IMR-90 (cell line): ENCODE data around the gene CAMK2N1. TPM values are rescaled to one million over a fixed set of nuclear protein-coding genes. Genes with fewer than 3 reads are reported as not detected.

Source experiments
- ATAC-seq: fragments of 200-7000 bp; cut with Tn5 transposase; 2 replicates; pipeline ENCODE4 v1.9.1; 2020; ENCODE audit warnings: low read depth, mild to moderate bottlenecking, moderate library complexity
- BruUV-seq: library from RNA; stranded (reverse); fragments of 400-500 nt; replicated peaks from 2 replicates; lab custom pipeline; 2021; lab: Mats Ljungman, UMichigan
- CTCF ChIA-PET: fragments of 300-600 bp; formaldehyde crosslinking; extraction: SDS; loops from one replicate; lab custom pipeline; 2021; ENCODE audit warnings: antibody characterized with exemption; lab: Yijun Ruan, JAX
- POLR2A ChIA-PET: fragments of 300-600 bp; sonication (Branson Sonifier 250); formaldehyde crosslinking; loops from one replicate; lab custom pipeline; 2022; ENCODE audit warnings: antibody characterized with exemption; ENCODE audit not compliant: unreplicated experiment; lab: Charles Lee
- DNase-seq: peaks from one replicate; pipeline ENCODE4 v3.0.0; 2013
- H2AFZ ChIP-seq: replicated peaks from 2 replicates; pipeline ENCODE3; 2013; ENCODE audit warnings: low read length, mild to moderate bottlenecking; ENCODE audit not compliant: poor library complexity
- H2AK5ac ChIP-seq: 2 replicates; pipeline ENCODE4 v1.6.1; 2013; ENCODE audit warnings: low read depth, low read length, inconsistent platforms
- H2AK9ac ChIP-seq: replicated peaks from 2 replicates; pipeline ENCODE3; 2013; ENCODE audit warnings: mild to moderate bottlenecking, low read depth, low read length, moderate library complexity; ENCODE audit not compliant: poor library complexity
- H2BK120ac ChIP-seq: 2 replicates; pipeline ENCODE4 v1.6.1; 2013; ENCODE audit warnings: low read depth, low read length, inconsistent platforms
- H2BK15ac ChIP-seq: 3 replicates; pipeline ENCODE4 v1.6.1; 2013; ENCODE audit warnings: low read depth, low read length, inconsistent platforms
- H2BK20ac ChIP-seq: 2 replicates; pipeline ENCODE4 v1.6.1; 2013; ENCODE audit warnings: low read depth, mild to moderate bottlenecking, inconsistent platforms, low read length, moderate library complexity
- H2BK5ac ChIP-seq: 2 replicates; pipeline ENCODE4 v1.6.1; 2013; ENCODE audit warnings: mild to moderate bottlenecking, low read depth, low read length, inconsistent platforms; ENCODE audit not compliant: poor library complexity, severe bottlenecking
- H3K14ac ChIP-seq: replicated peaks from 2 replicates; pipeline ENCODE4 v1.6.1; 2013; ENCODE audit warnings: low read depth, low read length, inconsistent platforms
- H3K18ac ChIP-seq: 2 replicates; pipeline ENCODE4 v1.6.1; 2013; ENCODE audit warnings: low read depth, low read length, control low read depth
- H3K23ac ChIP-seq: 2 replicates; pipeline ENCODE4 v1.6.1; 2013; ENCODE audit warnings: low read depth, low read length, inconsistent platforms
- H3K27ac ChIP-seq: 2 replicates; pipeline ENCODE4 v1.5.1; 2013; ENCODE audit warnings: mild to moderate bottlenecking, control low read depth, low read length; ENCODE audit not compliant: insufficient read depth
- H3K27me3 ChIP-seq: 2 replicates; pipeline ENCODE4 v1.6.1; 2013; ENCODE audit warnings: low read length; ENCODE audit not compliant: control insufficient read depth, insufficient read depth
- H3K36me3 ChIP-seq: 2 replicates; pipeline ENCODE4 v1.6.1; 2013; ENCODE audit warnings: low read length, mixed read lengths; ENCODE audit not compliant: control insufficient read depth, insufficient read depth
- H3K4ac ChIP-seq: 2 replicates; pipeline ENCODE4 v1.6.1; 2013; ENCODE audit warnings: low read depth, low read length, inconsistent platforms
- H3K4me1 ChIP-seq: 2 replicates; pipeline ENCODE4 v1.6.1; 2013; ENCODE audit warnings: low read length, mixed read lengths; ENCODE audit not compliant: control insufficient read depth, insufficient read depth
- H3K4me2 ChIP-seq: 2 replicates; pipeline ENCODE4 v1.6.1; 2013; ENCODE audit warnings: low read depth, mild to moderate bottlenecking, control low read depth, low read length, moderate library complexity
- H3K4me3 ChIP-seq: 2 replicates; pipeline ENCODE4 v1.5.1; 2013; ENCODE audit warnings: low read depth, mild to moderate bottlenecking, control low read depth, low read length, moderate library complexity; ENCODE audit not compliant: insufficient read depth
- H3K56ac ChIP-seq: 2 replicates; pipeline ENCODE4 v1.6.1; 2013; ENCODE audit warnings: low read length, inconsistent platforms; ENCODE audit not compliant: insufficient read depth; ENCODE audit errors: extremely low read depth
- H3K79me1 ChIP-seq, 2 experiments: 2 replicates each; pipeline ENCODE4 v1.6.1; 2013; ENCODE audit warnings: low read length in 2 of 2, inconsistent platforms in 1 of 2, low read depth in 1 of 2
- H3K9ac ChIP-seq: 2 replicates; pipeline ENCODE4 v1.6.1; 2013; ENCODE audit warnings: low read depth, low read length, control low read depth
- H3K9me1 ChIP-seq: 2 replicates; pipeline ENCODE4 v1.6.1; 2013; ENCODE audit warnings: low read length, inconsistent platforms; ENCODE audit not compliant: insufficient read depth
- H3K9me3 ChIP-seq: 2 replicates; pipeline ENCODE4 v1.6.1; 2013; ENCODE audit warnings: low read length; ENCODE audit not compliant: control insufficient read depth, insufficient read depth
- H4K20me1 ChIP-seq: 2 replicates; pipeline ENCODE4 v1.6.1; 2013; ENCODE audit warnings: low read length, inconsistent platforms; ENCODE audit not compliant: insufficient read depth
- H4K5ac ChIP-seq: 2 replicates; pipeline ENCODE4 v1.6.1; 2013; ENCODE audit warnings: mild to moderate bottlenecking, low read depth, low read length, control low read depth
- H4K8ac ChIP-seq, 2 experiments: 2 replicates each; pipeline ENCODE4 v1.6.1; 2013; ENCODE audit warnings: low read depth in 2 of 2, low read length in 2 of 2, control low read depth in 1 of 2, inconsistent platforms in 1 of 2
- H4K91ac ChIP-seq: 2 replicates; pipeline ENCODE4 v1.6.1; 2013; ENCODE audit warnings: low read depth, low read length, inconsistent platforms; ENCODE audit not compliant: insufficient read depth
- BHLHE40 ChIP-seq: fragments of 150-350 bp; IDR thresholded peaks from 2 replicates; pipeline ENCODE4 v1.6.1; 2016; ENCODE audit warnings: mild to moderate bottlenecking, low read depth, low read length
- CEBPB ChIP-seq: IDR thresholded peaks from 2 replicates; pipeline ENCODE4 v1.6.1; 2012; ENCODE audit warnings: low read depth, low read length, improper control_type of control experiment
- CHD1 ChIP-seq: IDR thresholded peaks from 2 replicates; pipeline ENCODE4 v1.6.1; 2012; ENCODE audit warnings: low read depth, low read length, improper control_type of control experiment
- FOS ChIP-seq: fragments of 150-350 bp; IDR thresholded peaks from 2 replicates; pipeline ENCODE4 v1.6.1; 2016; ENCODE audit warnings: low read depth, low read length
- MAFK ChIP-seq: IDR thresholded peaks from 2 replicates; pipeline ENCODE4 v1.6.1; 2012; ENCODE audit warnings: low read depth, low read length, improper control_type of control experiment
- MAZ ChIP-seq: IDR thresholded peaks from 2 replicates; pipeline ENCODE4 v1.6.1; 2012; ENCODE audit warnings: low read depth, mild to moderate bottlenecking, low read length, improper control_type of control experiment, moderate library complexity, borderline replicate concordance
- NFE2L2 ChIP-seq: fragments of 150-350 bp; IDR thresholded peaks from 2 replicates; pipeline ENCODE4 v1.6.1; 2016; ENCODE audit warnings: low read depth, mild to moderate bottlenecking, low read length
- POLR2A ChIP-seq: IDR thresholded peaks from 2 replicates; pipeline ENCODE4 v1.6.1; 2012; ENCODE audit warnings: mild to moderate bottlenecking, low read depth, low read length
- RAD21 ChIP-seq: IDR thresholded peaks from 2 replicates; pipeline ENCODE4 v1.6.1; 2012; ENCODE audit warnings: low read length, improper control_type of control experiment
- RCOR1 ChIP-seq: IDR thresholded peaks from 2 replicates; pipeline ENCODE4 v1.6.1; 2012; ENCODE audit warnings: mild to moderate bottlenecking, low read length, improper control_type of control experiment; ENCODE audit not compliant: insufficient replicate concordance
- RFX5 ChIP-seq: IDR thresholded peaks from 2 replicates; pipeline ENCODE4 v1.8.0; 2012; ENCODE audit warnings: low read depth, mild to moderate bottlenecking, low read length, moderate library complexity
- SMC3 ChIP-seq: fragments of 150-350 bp; IDR thresholded peaks from 2 replicates; pipeline ENCODE4 v1.6.1; 2016; ENCODE audit warnings: low read depth, mild to moderate bottlenecking, antibody characterized with exemption, low read length, moderate library complexity
- WGBS, 2 experiments: methylation state at CpG; one replicate each; pipeline versions ENCODE4 v1.1.5 to v1.1.7; 2013; ENCODE audit warnings: missing lambda C conversion rate in 2 of 2; ENCODE audit not compliant: insufficient read length in 1 of 2; ENCODE audit errors: extremely low coverage in 2 of 2; 5-methylcytosine and 5-hydroxymethylcytosine counted together
- dilution Hi-C: fragments of 300-500 bp; cut with HindIII; formaldehyde crosslinking; loops from one replicate; pipeline ENCODE4 v1.14.3; 2018; ENCODE audit warnings: low sequenced_read_pairs; ENCODE audit not compliant: unreplicated experiment
- in situ Hi-C: fragments of 300-500 bp; cut with MboI; formaldehyde crosslinking; loops from 3 replicates; pipeline ENCODE4 v1.14.3; 2019; ENCODE audit warnings: low sequenced_read_pairs, inconsistent platforms, mixed read lengths
- intact Hi-C: fragments of 100-400 bp; cut with micrococcal nuclease; formaldehyde crosslinking; loops from 2 replicates; pipeline ENCODE4 v1.10.0; 2022
- polyA plus RNA-seq, 3 experiments: library from polyadenylated mRNA; depleted of rRNA; stranded (reverse); fragments of >200 nt; gene quantifications; 2 replicates each; pipeline ENCODE4 v1.2.3, GENCODE V29; 2012; ENCODE audit warnings: low replicate concordance in 1 of 3
- total RNA-seq: library from RNA; depleted of rRNA; stranded (reverse); fragments of >200 nt; gene quantifications from 2 replicates; pipeline ENCODE4 v1.2.3, GENCODE V29; 2012
- TF ChIP-seq, protein P1 (sequence below): fragments of 150-350 bp; IDR thresholded peaks from 2 replicates; pipeline ENCODE4 v1.6.1; 2017; ENCODE audit warnings: mild to moderate bottlenecking, antibody characterized with exemption, low read length, low read depth
- TF ChIP-seq, protein P2 (sequence below): conservative IDR thresholded peaks from 2 replicates; pipeline ENCODE4 v1.5.1; 2012; ENCODE audit warnings: mild to moderate bottlenecking, low read depth, low read length, improper control_type of control experiment
- TF ChIP-seq, protein P3 (sequence below): fragments of 150-350 bp; IDR thresholded peaks from 2 replicates; pipeline ENCODE4 v1.6.1; 2016; ENCODE audit warnings: low read depth, mild to moderate bottlenecking, low read length, moderate library complexity, borderline replicate concordance

CAMK2N1 gene
- total and polyA plus RNA-seq, 2 of the 4 experiments (the other 2 are of a cell fraction), result 10.2 to 44.4 TPM

DNA sequence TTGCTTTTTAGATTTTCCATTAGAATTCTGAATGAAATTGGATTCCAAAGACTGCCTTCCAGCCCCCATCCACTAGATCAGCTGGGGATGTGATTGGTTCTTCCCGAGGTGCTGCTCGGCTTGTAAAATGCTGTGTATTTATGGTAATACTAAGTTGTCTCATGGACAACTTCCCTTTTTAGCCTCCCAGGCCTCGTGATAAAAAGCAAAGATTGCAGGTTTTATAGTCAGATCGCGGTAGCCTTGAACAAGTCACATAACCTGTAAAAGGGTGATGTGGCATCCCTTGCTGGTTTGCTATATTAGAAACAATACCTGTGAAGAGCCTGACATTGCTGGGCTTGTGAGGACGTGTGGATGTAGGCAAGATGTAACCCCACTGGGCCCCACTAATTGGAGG is 11.5 kb upstream of the CAMK2N1 start:
- no peak for DNase-seq
- Histone ChIP-seq H2AK9ac (no peak overlapping the region), H3K56ac (no peak overlapping the region), H3K18ac (no peak overlapping the region), H3K27me3 (no peaks in the 10 kb centered on the region), H2AFZ (no peak overlapping the region), H3K9me1 (peaks cover 17% of the 10 kb centered on the region), H2BK120ac (no peak overlapping the region), H2BK20ac (0 out of 2 replicates have a peak overlapping the region, but pooled peaks have one; percentile 5), H3K9me3 (no peaks in the 10 kb centered on the region), H3K4ac (no peak overlapping the region), H4K20me1 (peaks cover 10% of the 10 kb centered on the region; the same call in 1 of the 2 replicates), H4K8ac (no peak overlapping the region), H2BK15ac (no peak overlapping the region; the same call in 2 of the 3 replicates), H3K23ac (no peak overlapping the region), H2AK5ac (no peak overlapping the region), H2BK5ac (no peak overlapping the region), H3K4me1 (peaks cover 19% of the 10 kb centered on the region), H3K36me3 (peaks cover 36% of the 10 kb centered on the region), H3K14ac (no peak overlapping the region), H3K79me1 (peaks cover 0 to 8% of the 10 kb centered on the region in 2 experiments; a peak in 2 of 4 replicates), H3K27ac (no peak overlapping the region), H4K5ac (no peak overlapping the region), H3K9ac (no peak overlapping the region), H4K91ac (no peak overlapping the region), H3K4me3 (no peak overlapping the region), H3K4me2 (no peak overlapping the region)
- dilution Hi-C loops, result no loop called here
- ChIA-PET CTCF (no interaction called here), POLR2A (no interaction called here)
- BruUV-seq, result no TSS peak
- no peak for TF ChIP-seq NFE2L2
- no peak for TF ChIP-seq CHD1
- no peak for TF ChIP-seq MAZ
- TF ChIP-seq, protein P1, sequence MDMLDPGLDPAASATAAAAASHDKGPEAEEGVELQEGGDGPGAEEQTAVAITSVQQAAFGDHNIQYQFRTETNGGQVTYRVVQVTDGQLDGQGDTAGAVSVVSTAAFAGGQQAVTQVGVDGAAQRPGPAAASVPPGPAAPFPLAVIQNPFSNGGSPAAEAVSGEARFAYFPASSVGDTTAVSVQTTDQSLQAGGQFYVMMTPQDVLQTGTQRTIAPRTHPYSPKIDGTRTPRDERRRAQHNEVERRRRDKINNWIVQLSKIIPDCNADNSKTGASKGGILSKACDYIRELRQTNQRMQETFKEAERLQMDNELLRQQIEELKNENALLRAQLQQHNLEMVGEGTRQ, result no peak
- TF ChIP-seq, protein P2, sequence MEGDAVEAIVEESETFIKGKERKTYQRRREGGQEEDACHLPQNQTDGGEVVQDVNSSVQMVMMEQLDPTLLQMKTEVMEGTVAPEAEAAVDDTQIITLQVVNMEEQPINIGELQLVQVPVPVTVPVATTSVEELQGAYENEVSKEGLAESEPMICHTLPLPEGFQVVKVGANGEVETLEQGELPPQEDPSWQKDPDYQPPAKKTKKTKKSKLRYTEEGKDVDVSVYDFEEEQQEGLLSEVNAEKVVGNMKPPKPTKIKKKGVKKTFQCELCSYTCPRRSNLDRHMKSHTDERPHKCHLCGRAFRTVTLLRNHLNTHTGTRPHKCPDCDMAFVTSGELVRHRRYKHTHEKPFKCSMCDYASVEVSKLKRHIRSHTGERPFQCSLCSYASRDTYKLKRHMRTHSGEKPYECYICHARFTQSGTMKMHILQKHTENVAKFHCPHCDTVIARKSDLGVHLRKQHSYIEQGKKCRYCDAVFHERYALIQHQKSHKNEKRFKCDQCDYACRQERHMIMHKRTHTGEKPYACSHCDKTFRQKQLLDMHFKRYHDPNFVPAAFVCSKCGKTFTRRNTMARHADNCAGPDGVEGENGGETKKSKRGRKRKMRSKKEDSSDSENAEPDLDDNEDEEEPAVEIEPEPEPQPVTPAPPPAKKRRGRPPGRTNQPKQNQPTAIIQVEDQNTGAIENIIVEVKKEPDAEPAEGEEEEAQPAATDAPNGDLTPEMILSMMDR, result no peak
- no peak for TF ChIP-seq SMC3
- TF ChIP-seq RFX5, result no peak
- TF ChIP-seq, protein P3, sequence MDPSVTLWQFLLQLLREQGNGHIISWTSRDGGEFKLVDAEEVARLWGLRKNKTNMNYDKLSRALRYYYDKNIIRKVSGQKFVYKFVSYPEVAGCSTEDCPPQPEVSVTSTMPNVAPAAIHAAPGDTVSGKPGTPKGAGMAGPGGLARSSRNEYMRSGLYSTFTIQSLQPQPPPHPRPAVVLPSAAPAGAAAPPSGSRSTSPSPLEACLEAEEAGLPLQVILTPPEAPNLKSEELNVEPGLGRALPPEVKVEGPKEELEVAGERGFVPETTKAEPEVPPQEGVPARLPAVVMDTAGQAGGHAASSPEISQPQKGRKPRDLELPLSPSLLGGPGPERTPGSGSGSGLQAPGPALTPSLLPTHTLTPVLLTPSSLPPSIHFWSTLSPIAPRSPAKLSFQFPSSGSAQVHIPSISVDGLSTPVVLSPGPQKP, result no peak
- no peak for TF ChIP-seq POLR2A
- TF ChIP-seq BHLHE40, result no peak
- TF ChIP-seq MAFK, result no peak
- TF ChIP-seq FOS, result no peak
- no peak for TF ChIP-seq RAD21
- TF ChIP-seq RCOR1, result no peak
- no peak for TF ChIP-seq CEBPB
- intact Hi-C loops, result no loop called here
- WGBS, 2 experiments, result no CpG with 5 or more reads among the region's 6 CpGs
- in situ Hi-C loops, result loop anchor here (10.0 kb wide), 1 partner anchor 583 kb away; no protein-coding TSS in a partner anchor
- ATAC-seq, result no peak
